HG03159 (cell line): ENCODE results near the gene GPR55.
A peak's percentile ranks its signal among the peaks of the same experiment; 100 is the strongest.
"Not testable (repeated sequence)": the region's sequence is repeated elsewhere in the genome, so short reads cannot be mapped to it uniquely, and the experiment has no call there.

Experiments
- ATAC-seq: cut with Tn5 transposase; IDR thresholded peaks from one replicate; pipeline ENCODE4 v1.9.1; 2021; ENCODE audit warnings: mild to moderate bottlenecking, moderate library complexity; ENCODE audit not compliant: unreplicated experiment

GPR55 gene

DNA sequence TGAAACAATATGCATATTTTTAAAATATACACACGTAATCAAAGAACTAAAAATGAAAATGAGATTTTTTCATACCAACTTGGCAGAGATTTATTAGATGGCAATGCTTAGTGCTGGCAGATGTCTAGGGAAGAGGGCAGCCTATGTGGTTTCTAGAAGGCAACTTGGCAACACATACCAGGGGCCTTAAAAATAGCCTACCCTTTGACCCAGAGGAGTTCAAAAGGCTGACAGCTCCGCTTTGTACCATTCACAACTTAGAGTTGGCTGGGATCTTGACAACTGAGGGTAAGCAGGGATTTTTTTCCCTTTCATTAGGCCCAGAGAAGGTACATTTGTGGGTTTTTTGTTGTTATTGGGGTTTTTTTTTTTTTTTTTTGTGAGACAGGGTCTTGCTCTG is 26.4 kb upstream of the GPR55 start:
- no peak for ATAC-seq

- ATAC-seq, result no peak
These were observed 25.9 kb upstream of the GPR55 start for GRCh38 chr2:230950874-230951339.

DNA sequence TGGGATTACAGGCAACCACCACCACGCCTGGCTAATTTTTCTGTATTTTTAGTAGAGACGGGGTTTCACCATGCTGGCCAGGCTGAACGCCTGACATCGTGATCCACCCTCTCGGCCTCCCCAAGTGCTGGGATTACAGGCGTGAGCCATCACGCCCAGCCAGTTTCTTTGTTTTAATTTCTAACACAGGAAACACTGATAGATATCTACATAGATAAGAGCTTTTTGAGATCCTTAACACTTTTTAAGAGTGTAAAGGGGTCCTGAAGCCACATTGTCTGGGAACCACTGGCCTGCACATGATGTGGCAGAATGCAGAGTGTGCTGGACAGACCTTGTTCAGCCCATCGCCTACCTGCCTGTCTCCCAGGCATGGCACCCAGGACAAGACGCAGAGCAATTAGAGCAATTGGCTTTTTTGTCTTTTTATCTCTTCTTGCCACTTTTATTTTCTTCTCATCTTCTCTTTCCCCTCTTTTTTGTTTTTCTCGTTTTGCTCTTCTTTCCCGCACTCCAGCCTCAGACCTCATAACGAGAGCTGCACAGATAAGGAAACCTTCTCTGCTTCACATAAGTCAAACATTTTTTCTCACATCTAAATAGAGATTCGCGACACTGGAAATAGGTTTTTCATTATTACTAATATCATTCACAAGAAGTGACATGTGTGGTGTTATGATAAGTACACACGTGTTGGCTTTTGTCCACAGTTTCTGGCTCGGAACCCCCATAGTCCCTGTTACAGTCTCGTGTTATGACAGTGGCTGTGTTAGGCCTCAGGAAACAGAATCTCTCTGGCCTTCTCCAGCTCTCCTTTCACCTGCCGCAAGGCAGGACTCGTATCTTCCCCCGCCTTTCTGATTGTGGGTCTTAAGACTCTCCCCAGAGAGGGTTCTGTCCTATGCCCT is 25.2 kb upstream of the GPR55 start:
- ATAC-seq, result peak; percentile 60

- ATAC-seq, result peak; percentile 43
These were observed 22.9 kb upstream of the GPR55 start for GRCh38 chr2:230947908-230948365.

- no peak for ATAC-seq
These were observed 22.2 kb upstream of the GPR55 start for GRCh38 chr2:230947235-230947576.

- ATAC-seq, result no peak
These were observed 21.6 kb upstream of the GPR55 start for GRCh38 chr2:230946429-230947234.

DNA sequence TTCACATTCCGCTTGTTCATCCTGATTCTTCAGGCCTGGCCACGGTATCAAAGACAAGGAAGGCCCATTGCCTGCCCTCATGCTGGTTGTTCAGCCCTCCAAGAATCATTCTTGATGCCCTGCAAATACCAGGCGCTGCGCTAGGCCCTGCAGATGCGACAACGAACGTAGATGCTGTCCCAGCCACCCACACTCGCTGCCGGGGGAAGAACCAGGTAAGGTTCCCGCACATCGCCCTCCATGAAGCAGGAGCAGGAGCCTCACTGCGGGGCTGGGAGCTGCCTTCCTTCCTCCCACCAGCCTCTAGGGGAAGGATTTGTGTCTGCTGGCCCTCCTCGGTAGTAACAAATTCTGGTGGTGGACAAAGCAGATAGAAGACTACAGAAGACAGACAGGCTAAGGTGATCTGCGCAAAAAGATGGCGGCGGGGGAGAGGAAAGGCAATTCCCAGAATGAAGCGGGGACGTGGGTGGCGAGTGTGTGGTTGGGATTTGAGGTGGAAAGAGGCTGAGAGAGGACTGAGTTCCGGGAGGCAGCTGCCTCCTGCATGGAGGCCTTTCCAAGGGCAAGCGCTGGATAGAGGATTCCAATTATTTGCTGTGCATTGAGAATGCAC is 19.8 kb upstream of the GPR55 start:
- ATAC-seq, result no peak

DNA sequence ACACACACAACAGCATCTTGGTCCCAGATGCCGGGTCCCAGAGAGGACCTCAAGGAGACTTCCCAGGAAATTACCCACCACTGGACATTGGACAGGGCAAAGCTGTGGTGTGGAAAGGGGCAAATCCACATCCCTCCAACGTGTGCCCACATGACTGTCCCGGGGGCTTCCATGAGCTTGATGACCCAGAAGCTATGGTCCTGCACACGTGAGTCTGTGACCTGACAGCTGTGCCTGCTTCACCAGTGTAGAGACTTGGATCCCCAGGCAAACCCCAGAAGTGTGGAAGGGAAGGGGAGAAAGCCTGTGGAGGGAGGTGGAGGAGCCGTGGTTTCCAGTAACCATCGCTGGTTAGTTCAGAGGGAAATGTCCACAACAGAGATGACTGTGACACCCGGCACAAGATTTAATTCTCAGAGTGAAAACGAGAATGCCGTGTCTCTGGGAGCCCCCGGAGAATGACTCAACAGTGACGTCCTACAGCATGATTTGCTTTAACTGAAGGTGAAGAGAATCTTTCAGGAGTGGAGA is 19.1 kb upstream of the GPR55 start:
- ATAC-seq, result peak; percentile 51

- ATAC-seq, result peak; percentile 64
These were observed 18.2 kb upstream of the GPR55 start for GRCh38 chr2:230942920-230943896.

GRCh38 chr2:230942371-230942770 is 17.3 kb upstream of the GPR55 start:
- no peak for ATAC-seq

DNA sequence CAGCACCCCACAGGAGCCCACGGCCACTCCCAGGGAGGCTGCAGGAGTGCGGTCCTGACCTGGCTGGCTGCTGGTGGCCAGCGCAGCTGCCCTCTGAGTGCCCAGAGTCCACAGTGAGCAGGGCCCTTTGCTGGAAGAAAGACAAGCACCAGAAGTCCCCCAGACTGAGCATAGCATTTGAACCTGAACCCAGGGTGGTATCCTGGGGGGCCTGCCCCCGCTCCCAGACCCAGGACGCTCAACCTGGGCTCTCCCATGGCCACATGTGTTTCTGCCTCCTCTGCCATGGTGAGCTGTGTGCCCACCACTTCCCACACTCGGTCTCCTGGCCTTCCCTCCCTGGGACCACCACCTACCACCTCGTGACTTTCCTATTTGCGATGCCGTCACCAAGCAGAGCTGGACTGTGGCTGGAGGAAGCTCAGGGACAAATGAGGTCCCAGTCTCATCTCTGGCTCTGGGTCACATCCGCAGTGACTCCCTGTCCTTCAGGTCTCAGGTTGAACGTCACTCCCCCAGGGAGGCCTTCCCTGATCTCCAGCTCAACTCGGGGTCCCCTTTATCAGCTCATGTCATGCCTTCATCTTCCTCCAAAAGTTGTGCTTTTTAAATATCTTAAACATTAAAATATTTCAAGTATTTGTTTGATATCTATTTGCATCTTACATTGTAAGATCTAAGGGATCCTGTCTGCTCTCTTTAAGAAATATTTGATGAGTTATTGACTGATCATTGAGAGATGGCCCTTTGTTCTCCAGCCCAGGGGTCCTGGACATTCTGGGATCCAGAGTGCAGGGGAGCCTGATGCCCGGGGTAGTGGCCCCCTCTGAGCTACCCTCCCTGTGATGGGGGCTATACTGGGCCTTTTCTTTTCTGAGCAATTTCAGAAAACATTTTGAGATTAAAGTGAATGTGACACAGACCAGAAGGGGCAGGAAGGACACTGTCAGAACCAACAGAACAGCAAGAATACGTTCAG is 16.4 kb upstream of the GPR55 start:
- no peak for ATAC-seq

DNA sequence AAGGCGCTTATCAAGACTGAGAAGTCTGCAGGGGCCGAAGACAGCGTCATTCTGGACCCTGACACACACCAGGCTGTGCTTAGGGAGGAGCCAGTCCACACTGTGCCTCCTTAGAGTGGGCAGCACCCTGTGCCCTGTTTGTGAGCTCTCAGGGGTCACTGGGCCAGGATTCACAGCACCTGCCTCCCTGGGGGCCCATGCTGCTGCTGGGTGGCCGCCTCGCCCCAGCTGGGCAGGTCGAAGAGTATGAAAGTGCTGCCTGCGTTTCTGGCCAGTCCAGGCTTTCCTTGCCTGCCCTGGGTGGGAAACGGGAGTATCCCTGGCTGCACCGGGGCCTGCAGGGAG is 15.4 kb upstream of the GPR55 start:
- ATAC-seq, result no peak

DNA sequence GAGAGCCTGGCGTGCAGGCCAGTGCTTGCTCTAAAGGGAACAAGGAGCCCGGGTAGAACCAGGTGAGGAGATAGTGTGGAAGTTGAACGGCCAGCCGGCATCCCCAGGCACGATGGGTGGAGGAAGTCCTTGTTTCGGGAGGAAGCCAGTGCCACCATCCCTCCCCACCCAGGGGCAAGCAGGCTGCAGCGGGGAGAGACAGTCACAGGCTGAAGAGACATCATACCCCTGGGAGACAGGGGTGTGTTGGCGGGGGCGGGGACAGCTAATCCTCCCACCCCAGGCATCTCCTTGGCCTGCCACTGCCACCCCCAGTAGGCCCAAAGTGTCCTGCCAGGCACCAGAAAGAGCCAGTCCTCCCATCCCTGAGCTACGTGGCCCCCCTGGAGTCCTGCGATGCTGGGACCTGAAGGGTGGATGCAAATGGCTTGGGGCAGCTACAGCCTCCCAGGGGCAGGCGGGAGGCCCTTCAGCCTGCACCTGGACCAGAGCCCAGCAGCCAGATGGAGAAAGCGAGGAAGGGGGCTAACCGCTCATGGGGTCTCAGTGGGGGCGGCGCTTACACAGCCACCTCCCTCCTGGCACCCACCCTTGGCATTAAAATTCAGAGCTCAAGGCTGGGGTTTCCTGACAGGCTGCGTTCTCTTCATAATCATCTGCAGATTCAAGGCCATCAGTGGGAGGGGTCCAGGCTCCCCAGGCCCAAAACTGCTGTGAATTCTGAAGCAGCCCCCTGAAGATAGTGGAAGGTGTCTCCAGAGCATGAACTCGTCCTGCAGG is 14.8 kb upstream of the GPR55 start:
- ATAC-seq, result no peak

DNA sequence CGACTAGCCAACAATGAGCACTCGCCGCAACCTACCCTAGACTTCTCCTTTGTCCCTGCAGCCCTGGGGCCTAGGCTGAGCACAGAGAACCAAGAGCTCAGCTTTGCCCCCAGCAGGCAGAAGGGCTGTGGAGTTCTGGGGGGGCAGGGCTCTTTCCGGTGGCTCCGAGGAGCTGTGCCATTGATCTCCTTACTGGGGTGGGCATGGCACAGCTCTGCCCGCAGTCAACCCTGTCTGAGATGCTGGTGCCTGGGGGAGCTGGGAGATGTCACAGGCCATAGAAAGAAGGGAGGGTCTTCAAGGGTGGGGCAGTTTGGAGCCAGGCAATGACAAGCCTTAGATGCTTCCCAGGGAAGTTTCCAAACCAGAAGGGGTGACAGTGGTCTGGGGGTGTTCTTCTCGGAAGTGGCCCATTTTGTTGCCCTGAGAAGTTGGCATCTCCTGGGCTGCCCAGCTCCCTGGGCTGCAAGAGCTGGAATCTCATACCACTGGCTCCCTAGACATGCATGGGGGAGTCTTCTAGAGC is 14.1 kb upstream of the GPR55 start:
- ATAC-seq, result no peak

DNA sequence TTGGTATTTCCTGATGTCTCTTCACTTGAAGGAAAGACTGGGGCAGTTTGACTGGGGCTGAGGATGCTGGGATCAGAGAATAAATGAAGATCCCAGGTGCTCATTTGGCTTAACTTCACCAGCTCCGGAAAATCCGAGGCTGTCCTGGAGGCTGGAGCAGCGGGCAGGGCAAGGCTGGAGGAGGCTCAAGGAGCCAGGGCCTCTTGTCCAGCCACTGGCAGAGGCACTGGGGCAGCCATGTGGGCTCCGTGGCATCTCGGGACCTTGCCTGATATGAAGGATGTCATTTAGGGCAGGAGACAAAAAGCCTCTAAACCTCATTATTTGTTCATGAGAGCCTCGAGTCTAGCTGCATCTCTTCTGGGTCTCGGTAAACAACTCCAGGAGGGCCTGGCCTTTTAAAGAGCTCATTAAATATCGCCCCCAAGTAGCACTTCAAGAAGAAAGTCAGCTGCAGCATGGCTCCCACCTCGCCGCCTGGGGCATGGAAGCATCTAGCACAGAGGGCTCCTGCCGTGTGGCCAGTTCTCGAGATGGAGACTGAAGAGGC is 13.5 kb upstream of the GPR55 start:
- no peak for ATAC-seq

- ATAC-seq, result no peak
These were observed 13.1 kb upstream of the GPR55 start for GRCh38 chr2:230938098-230938497.

- ATAC-seq, result no peak
These were observed 12.3 kb upstream of the GPR55 start for GRCh38 chr2:230937362-230937761.

GRCh38 chr2:230936243-230936642 is 11.2 kb upstream of the GPR55 start:
- not testable (repeated sequence) for ATAC-seq
